Dermis blood vessel endothelial cell (primary cell): ENCODE measurements around the gene SCIN. TPM values are rescaled to one million over a fixed set of nuclear protein-coding genes. Genes with fewer than 3 reads are reported as not detected.

Experiments
- DNase-seq: peaks from one replicate; pipeline ENCODE4 v3.0.0; 2010
- total RNA-seq: library from RNA; depleted of rRNA; stranded (reverse); fragments of >200 nt; gene quantifications from 2 replicates; pipeline ENCODE4 v1.2.3, GENCODE V29; 2014

The SCIN gene
- total RNA-seq, 1 donor from 2014 or later: 0.17 TPM

GRCh38 chr7:12569673-12570072 lies 847 bp upstream of the SCIN start:
- DNase-seq: no peak

- DNase-seq: no peak
Measured at GRCh38 chr7:12570168-12570533, 369 bp upstream of the SCIN start.

DNA sequence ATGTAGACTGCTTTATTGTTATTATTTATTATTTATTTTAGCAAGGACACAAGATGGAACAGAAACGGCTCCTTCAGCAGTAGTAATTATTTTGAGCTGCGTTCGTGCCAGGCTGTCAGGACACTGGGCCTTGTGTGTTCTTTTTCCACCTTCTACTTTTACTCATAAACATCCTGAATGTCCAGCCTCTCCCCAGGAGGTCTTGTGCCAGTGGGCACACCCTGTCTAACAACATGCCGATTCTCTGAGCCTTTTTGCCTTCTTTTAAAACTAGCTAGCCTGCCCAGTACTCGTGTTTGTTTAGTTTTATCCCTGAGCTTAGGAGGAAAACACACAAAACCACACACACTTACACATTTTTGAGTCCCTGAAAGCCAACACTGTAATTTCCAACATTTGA lies 1.2 kb downstream of the SCIN start:
- no peak for DNase-seq

- no peak for DNase-seq
Measured at GRCh38 chr7:12572941-12573575, 2.5 kb downstream of the SCIN start.

DNA sequence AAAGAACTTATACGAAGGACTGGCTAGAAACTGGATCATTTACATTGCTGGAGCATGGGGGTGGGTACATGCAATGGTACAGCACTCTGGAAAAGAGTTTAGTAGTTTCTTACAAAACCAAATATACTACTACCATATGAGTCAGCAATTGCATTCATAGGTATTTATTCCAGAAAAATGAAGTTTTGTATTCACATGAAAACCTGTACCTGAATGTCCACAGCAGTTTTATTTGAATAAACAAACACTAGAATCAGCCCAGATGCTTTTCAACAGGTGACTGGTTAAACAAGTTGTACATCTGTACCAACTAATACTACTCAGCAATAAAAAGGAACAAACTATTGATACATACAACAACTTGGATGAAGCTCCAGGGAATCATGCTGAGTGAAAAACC lies 3.4 kb downstream of the SCIN start:
- no peak for DNase-seq

- no peak for DNase-seq
Measured at GRCh38 chr7:12578930-12579640, 8.6 kb downstream of the SCIN start.

GRCh38 chr7:12581897-12582296 lies 11.4 kb downstream of the SCIN start:
- DNase-seq: no peak

DNA sequence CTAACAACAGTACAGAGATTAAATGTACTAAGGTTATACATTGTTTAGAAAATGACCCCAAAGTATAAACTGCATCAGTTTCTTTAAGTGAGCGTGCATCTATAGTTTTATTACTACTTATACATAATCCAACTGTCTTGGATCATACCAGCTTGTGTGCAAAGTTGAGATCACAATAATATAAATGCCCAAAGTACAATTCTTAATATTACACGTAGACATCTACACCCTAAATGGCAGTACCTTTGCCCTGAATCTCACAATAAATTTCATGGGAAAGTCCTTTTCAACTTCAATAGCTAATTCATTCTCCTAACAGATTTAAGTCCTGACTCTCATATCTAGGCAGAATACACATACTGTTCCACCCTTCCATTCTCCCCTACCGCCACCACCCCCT lies 11.8 kb downstream of the SCIN start:
- DNase-seq: no peak

GRCh38 chr7:12583176-12583575 lies 12.7 kb downstream of the SCIN start:
- DNase-seq: no peak

- no peak for DNase-seq
Measured at GRCh38 chr7:12583922-12584321, 13.4 kb downstream of the SCIN start.

DNA sequence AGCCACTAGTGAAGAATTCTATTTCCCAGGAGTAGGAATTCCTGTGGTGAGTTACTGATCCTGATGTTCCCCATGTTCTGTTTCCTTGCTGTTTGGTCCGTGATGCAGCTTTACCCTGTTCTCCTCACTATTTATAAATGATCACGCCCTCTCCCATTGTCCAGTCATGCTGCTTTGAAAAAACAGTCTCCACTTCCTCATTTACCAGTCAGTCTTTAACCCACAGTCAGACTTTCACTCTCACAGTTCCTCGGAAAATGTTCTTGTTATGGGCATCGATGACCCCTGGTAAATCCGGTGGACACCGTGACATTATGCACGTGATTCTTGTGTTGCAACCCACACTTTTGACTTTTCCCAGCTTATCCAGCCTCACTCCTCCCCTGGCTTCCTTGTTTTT lies 14.4 kb downstream of the SCIN start:
- peak; percentile 53 for DNase-seq

- DNase-seq: no peak
Measured at GRCh38 chr7:12586271-12586670, 15.8 kb downstream of the SCIN start.

- DNase-seq: no peak
Measured at GRCh38 chr7:12588259-12588904, 17.9 kb downstream of the SCIN start.

DNA sequence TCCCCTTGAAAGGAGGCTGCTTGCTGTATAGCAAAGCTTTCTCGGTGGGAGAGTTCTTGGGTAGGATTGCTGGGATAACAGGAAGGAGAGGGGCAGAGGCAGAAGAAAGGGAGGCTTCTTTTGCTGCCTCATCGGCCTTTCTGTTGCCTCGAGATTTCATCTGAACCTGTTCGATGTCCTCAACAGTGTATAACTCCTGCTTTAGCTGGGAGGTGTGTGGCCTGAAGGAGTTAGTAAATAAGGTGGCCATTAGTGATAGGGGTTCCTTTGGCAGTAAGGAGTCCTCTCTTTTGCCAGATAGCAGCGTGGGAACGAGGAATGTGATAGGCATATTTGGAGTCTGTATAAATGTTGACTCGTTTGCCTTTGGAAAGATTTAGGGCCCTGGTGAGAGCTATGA lies 20.0 kb downstream of the SCIN start:
- no peak for DNase-seq

GRCh38 chr7:12594122-12594897 lies 23.8 kb downstream of the SCIN start:
- no peak for DNase-seq

- DNase-seq: no peak
Measured at GRCh38 chr7:12595148-12595547, 24.6 kb downstream of the SCIN start.

GRCh38 chr7:12596225-12596790 lies 25.8 kb downstream of the SCIN start:
- DNase-seq: no peak

DNA sequence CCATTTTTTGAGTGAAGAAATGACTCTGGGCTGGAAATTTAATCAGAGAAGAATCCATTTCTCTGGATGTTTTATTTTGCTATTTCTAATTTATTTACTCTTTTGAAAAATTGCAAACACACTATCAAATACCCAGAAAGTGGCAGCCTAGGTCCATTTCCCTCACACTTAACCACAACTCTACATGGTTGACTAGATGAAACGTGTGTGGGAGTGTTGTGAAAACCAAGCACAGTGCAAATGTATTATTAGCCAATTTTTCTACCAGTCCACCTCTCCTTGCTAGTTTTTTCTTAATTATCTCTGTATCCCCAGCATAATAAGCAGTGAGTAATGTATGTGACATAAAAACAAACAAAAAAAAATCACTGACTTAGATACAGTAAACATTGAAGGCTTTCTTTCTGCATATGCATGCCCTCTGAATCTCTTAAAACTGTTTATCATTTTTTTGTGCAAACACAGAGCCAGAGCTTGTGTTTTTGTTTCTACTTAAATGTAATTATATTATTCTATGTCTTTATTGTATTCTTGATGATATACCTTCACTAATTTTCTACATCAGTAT lies 30.9 kb downstream of the SCIN start:
- no peak for DNase-seq

DNA sequence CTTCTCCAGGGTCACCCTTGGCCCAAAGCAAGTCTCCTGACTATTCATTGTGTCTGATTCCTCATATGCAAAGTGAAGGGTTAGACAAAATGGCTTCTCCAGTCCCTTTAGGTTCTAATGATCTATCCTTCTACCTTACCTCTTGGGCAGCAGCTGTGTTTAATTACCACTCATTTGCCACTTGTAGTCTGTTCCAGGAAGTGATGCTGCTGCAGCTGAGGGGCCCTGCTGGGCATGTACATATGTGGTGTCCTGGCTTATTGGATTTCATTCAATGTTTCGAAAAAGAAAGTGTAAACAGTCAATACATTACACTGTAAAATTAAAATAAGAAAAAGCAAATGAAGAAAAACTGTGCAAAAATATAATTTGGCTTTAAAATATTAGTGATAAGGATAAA lies 36.6 kb downstream of the SCIN start:
- no peak for DNase-seq

DNA sequence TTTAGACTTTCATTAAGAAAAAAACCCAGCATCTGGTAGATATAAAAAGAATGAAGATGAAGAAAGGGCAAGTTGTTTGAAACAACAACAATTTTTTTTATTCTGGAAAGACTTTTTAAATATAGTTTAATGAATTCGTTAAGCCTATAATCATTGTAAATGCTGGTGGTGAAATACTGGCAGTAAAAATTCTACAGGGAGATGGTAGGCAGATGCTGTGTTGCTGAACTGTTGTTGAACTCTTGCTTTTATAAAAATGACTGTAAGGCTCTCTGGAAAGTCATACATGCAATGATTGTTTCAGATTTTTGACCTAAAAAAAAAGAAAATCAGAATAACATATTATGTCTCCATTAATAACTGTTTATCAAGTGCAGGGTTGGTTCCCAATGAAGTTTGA lies 39.0 kb downstream of the SCIN start:
- no peak for DNase-seq

DNA sequence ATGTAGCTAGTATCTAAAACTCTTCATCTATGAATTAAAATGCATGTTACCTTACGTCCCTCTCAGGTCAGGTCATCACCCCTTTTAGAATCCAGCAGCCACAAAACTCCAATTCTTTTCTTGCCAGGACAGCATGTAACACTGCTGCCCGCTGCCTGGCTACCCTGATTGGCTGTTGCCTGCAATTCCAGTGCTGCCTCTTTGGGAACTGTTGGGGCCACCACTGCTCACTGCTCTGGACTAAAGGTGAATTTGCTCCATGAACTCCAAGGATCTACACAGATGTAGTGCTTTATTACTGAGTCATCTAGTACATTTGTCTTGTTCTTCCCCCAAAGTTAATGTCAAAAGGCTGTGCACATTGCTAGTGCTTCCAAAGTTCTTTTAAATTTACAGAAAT lies 40.4 kb downstream of the SCIN start:
- DNase-seq: no peak

DNA sequence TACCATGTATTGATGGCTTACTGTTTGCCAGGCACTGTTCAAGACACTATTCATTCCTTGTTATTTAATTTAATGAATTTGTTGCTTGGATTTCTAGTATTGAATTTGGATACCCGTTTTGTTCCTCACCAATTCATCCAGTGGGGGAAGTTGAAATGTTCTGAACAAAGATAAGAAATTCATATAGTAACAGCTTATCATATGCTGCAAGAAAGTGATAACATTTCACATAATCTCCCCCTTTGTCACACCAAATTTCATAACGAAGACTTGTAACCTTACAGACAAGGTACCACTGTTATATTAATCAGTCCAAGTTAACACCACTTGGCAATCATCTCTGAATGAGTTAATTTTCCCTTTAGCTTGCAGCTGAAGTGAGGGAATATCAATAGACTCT lies 42.1 kb downstream of the SCIN start:
- no peak for DNase-seq
